Astrocyte (in vitro differentiated cells and primary cell): ENCODE data around the gene AP2M1. TPM values are rescaled to one million over a fixed set of nuclear protein-coding genes. Genes with fewer than 3 reads are reported as not detected.

ENCODE experiments used
- DNase-seq: peaks from one replicate; pipeline ENCODE4 v3.0.0-alpha.2; 2010; ENCODE audit warnings: low read depth
- FAIRE-seq: peaks from 2 replicates; lab custom pipeline; 2011; peaks lifted over from hg19 to GRCh38; lab: Jason Lieb, UNC
- H2AFZ ChIP-seq: 2 replicates; pipeline ENCODE4 v1.6.0; 2012; ENCODE audit warnings: low read depth, low read length, inconsistent platforms
- H3K27ac ChIP-seq: 2 replicates; pipeline ENCODE4 v1.5.1; 2011; ENCODE audit warnings: low read depth, low read length, inconsistent platforms
- H3K27me3 ChIP-seq: 2 replicates; pipeline ENCODE4 v1.6.0; 2011; ENCODE audit warnings: low read length, inconsistent platforms; ENCODE audit not compliant: insufficient read depth
- H3K36me3 ChIP-seq: 2 replicates; pipeline ENCODE4 v1.5.1; 2011; ENCODE audit warnings: low read length, inconsistent platforms; ENCODE audit not compliant: insufficient read depth
- H3K4me1 ChIP-seq: 2 replicates; pipeline ENCODE4 v1.5.1; 2011; ENCODE audit warnings: low read length, inconsistent platforms; ENCODE audit not compliant: insufficient read depth
- H3K4me2 ChIP-seq: 2 replicates; pipeline ENCODE4 v1.6.0; 2012; ENCODE audit warnings: low read length, inconsistent platforms
- H3K4me3 ChIP-seq: 2 replicates; pipeline ENCODE4 v1.5.1; 2011; ENCODE audit warnings: low read depth, mild to moderate bottlenecking, low read length, inconsistent platforms; ENCODE audit not compliant: insufficient read depth
- H3K79me2 ChIP-seq: 2 replicates; pipeline ENCODE4 v1.6.0; 2012; ENCODE audit warnings: mild to moderate bottlenecking, low read length, inconsistent platforms; ENCODE audit not compliant: insufficient read depth
- H3K9ac ChIP-seq: 2 replicates; pipeline ENCODE4 v1.6.0; 2012; ENCODE audit warnings: mild to moderate bottlenecking, low read length, inconsistent platforms
- H3K9me3 ChIP-seq: 2 replicates; pipeline ENCODE4 v1.5.1; 2012; ENCODE audit warnings: low read depth, mild to moderate bottlenecking, low read length, inconsistent platforms; ENCODE audit not compliant: insufficient read depth
- H4K20me1 ChIP-seq: 2 replicates; pipeline ENCODE4 v1.6.0; 2012; ENCODE audit warnings: low read length, inconsistent platforms; ENCODE audit not compliant: insufficient read depth
- H3K27ac Mint-ChIP-seq: one replicate; pipeline ENCODE4 v1.8.0; 2021; ENCODE audit warnings: mild to moderate bottlenecking, mixed read lengths; ENCODE audit not compliant: unreplicated experiment
- H3K27me3 Mint-ChIP-seq: one replicate; pipeline ENCODE4 v1.8.0; 2021; ENCODE audit warnings: low read depth, mixed read lengths; ENCODE audit not compliant: unreplicated experiment
- H3K36me3 Mint-ChIP-seq: one replicate; pipeline ENCODE4 v1.8.0; 2021; ENCODE audit warnings: low read depth, mixed read lengths; ENCODE audit not compliant: unreplicated experiment
- H3K4me1 Mint-ChIP-seq: one replicate; pipeline ENCODE4 v1.8.0; 2021; ENCODE audit warnings: low read depth, mixed read lengths; ENCODE audit not compliant: unreplicated experiment
- H3K4me3 Mint-ChIP-seq: one replicate; pipeline ENCODE4 v1.8.0; 2021; ENCODE audit warnings: mild to moderate bottlenecking, moderate library complexity, mixed read lengths; ENCODE audit not compliant: unreplicated experiment
- H3K9me3 Mint-ChIP-seq: one replicate; pipeline ENCODE4 v1.8.0; 2021; ENCODE audit warnings: mild to moderate bottlenecking, mixed read lengths; ENCODE audit not compliant: unreplicated experiment
- EZH2 ChIP-seq: IDR thresholded peaks from 2 replicates; pipeline ENCODE4 v1.6.1; 2012; ENCODE audit warnings: mild to moderate bottlenecking, low read length, inconsistent platforms; ENCODE audit not compliant: insufficient read depth
- total RNA-seq: library from RNA; stranded (reverse); gene quantifications from 2 replicates; pipeline ENCODE4 v1.2.1, GENCODE V29; 2021
- TF ChIP-seq, protein P1 (sequence below): IDR thresholded peaks from 2 replicates; pipeline ENCODE4 v1.5.1; 2011; ENCODE audit warnings: low read depth, mild to moderate bottlenecking, inconsistent platforms, low read length, moderate library complexity; ENCODE audit not compliant: insufficient read depth

The AP2M1 gene
- total RNA-seq, 1 donor from 2014 or later, result 603 TPM

DNA sequence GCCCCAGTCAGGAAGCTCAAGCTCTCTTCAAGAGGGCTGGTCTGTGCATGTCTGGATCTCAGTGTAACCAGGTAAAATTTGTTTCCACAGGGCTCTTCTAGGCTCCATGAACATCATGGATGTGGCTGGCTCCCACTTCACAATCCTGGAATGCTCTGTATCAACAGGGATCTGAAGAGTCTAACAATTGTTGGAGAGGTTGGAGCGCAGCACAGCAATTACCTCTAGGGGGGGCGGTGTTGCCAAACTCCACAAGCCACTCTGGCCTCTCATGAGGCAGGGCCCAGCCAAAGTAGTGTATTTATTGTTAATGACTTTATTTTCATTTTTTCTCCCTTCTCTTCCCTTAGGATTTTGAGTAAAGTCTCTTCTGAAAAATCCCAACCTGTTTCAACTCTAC, 45.6 kb upstream of the AP2M1 start:
- no peak for TF ChIP-seq EZH2
- TF ChIP-seq, protein P1, sequence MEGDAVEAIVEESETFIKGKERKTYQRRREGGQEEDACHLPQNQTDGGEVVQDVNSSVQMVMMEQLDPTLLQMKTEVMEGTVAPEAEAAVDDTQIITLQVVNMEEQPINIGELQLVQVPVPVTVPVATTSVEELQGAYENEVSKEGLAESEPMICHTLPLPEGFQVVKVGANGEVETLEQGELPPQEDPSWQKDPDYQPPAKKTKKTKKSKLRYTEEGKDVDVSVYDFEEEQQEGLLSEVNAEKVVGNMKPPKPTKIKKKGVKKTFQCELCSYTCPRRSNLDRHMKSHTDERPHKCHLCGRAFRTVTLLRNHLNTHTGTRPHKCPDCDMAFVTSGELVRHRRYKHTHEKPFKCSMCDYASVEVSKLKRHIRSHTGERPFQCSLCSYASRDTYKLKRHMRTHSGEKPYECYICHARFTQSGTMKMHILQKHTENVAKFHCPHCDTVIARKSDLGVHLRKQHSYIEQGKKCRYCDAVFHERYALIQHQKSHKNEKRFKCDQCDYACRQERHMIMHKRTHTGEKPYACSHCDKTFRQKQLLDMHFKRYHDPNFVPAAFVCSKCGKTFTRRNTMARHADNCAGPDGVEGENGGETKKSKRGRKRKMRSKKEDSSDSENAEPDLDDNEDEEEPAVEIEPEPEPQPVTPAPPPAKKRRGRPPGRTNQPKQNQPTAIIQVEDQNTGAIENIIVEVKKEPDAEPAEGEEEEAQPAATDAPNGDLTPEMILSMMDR, result peak; percentile 31
- no peak overlapping the region for H3K9ac ChIP-seq
- FAIRE-seq (no peak), DNase-seq (peak; percentile 25)
- no peaks in the 10 kb centered on the region for H3K79me2 ChIP-seq
- H3K4me1 Mint-ChIP-seq, result peaks cover 4% of the 10 kb centered on the region
- no peak overlapping the region for H2AFZ ChIP-seq
- no peaks in the 10 kb centered on the region for H3K9me3 Mint-ChIP-seq
- no peaks in the 10 kb centered on the region for H3K36me3 ChIP-seq
- H3K27ac ChIP-seq, result no peak overlapping the region
- peaks cover 2% of the 10 kb centered on the region for H3K27me3 Mint-ChIP-seq
- H3K27me3 ChIP-seq, result no peaks in the 10 kb centered on the region
- no peaks in the 10 kb centered on the region for H3K9me3 ChIP-seq
- H3K4me3 ChIP-seq, result no peak overlapping the region
- H3K27ac Mint-ChIP-seq, result no peak overlapping the region
- H3K36me3 Mint-ChIP-seq, result no peaks in the 10 kb centered on the region
- H4K20me1 ChIP-seq, result no peaks in the 10 kb centered on the region
- H3K4me3 Mint-ChIP-seq, result no peak overlapping the region
- peaks cover 5% of the 10 kb centered on the region for H3K4me1 ChIP-seq
- no peak overlapping the region for H3K4me2 ChIP-seq

DNA sequence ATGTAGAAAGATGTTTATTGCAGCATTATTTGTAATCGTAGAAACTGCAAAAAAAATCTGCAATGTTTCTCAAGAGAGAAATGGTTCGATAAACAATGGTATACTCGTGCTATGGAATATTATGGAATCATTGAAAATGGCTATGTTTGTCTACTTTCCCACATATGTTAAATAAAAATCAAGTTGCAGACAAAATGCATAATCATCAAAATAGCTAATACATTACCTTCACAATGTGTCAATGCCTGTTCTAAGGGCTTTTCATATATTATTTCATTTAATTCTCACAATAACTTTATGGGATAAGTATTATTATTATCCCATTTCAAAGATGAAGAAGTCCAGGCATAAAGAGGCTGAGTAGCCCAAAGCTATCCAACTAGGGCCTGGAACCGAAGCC, 41.7 kb upstream of the AP2M1 start:
- Histone ChIP-seq H3K4me1 (peaks cover 13% of the 10 kb centered on the region), H3K4me2 (no peak overlapping the region), H3K36me3 (peaks cover 5% of the 10 kb centered on the region), H3K9ac (no peak overlapping the region), H4K20me1 (peaks cover 15% of the 10 kb centered on the region), H3K27ac (no peak overlapping the region), H3K4me3 (no peak overlapping the region), H2AFZ (no peak overlapping the region), H3K27me3 (no peaks in the 10 kb centered on the region), H3K79me2 (peaks cover 36% of the 10 kb centered on the region), H3K9me3 (no peaks in the 10 kb centered on the region)
- TF ChIP-seq, protein P1, result no peak
- no peak for TF ChIP-seq EZH2
- peaks cover 2% of the 10 kb centered on the region for H3K27me3 Mint-ChIP-seq
- FAIRE-seq (no peak), DNase-seq (no peak)
- H3K27ac Mint-ChIP-seq, result no peak overlapping the region
- no peak overlapping the region for H3K4me3 Mint-ChIP-seq
- no peaks in the 10 kb centered on the region for H3K36me3 Mint-ChIP-seq
- H3K9me3 Mint-ChIP-seq, result no peaks in the 10 kb centered on the region
- H3K4me1 Mint-ChIP-seq, result peaks cover 12% of the 10 kb centered on the region

DNA sequence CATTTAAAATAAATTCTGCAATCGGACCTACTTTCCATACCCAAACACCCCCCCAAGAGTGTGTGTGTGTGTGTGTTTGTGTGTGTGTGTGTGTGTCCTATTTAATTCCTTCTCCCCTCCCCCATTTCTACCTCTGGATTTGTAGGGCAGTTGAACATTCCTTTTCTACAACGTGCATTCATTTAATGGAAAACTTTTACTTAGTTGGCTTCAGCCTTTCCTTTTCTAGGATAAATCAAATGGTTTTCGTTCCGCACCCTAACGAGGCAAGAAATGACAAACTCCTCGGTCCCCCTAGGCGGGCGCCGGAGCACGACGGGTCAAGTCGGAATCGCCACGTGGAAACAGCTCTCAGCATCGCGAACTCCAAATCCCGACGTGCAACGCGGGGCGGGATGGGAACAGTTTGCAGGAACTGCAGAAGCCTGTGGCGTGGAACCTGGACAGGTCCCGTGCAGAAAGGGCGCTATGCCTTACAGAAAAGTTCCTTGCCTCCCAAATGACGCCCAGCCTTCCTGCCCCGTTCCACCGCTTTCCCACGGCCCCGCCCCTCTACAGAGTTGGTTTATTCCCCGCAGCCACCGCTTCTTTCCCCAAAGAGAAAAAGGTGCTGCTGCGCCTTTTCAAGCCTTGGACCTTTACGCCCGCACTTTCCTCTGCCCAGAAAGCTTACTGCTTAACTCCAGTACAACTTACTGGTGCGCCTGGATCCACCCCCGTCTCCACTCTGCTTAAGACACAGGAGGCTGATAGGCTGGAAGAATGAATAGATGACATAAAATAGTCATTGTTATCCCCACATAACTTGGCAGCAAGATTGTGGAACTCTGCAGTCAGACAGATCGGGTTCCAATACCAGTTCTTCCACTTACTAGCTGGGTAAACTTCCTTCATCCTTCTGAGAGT, 40.6 kb upstream of the AP2M1 start:
- H3K27ac Mint-ChIP-seq, result peak overlapping the region; percentile 97
- Histone ChIP-seq H3K4me2 (peak overlapping the region; percentile 96), H3K9ac (peak overlapping the region; percentile 89), H3K27me3 (no peaks in the 10 kb centered on the region), H3K27ac (peak overlapping the region; percentile 14), H3K36me3 (peaks cover 5% of the 10 kb centered on the region), H3K9me3 (no peaks in the 10 kb centered on the region), H2AFZ (peak overlapping the region; percentile 95), H3K4me1 (peaks cover 13% of the 10 kb centered on the region), H3K4me3 (peak overlapping the region; percentile 93), H3K79me2 (peaks cover 45% of the 10 kb centered on the region), H4K20me1 (peaks cover 15% of the 10 kb centered on the region)
- H3K27me3 Mint-ChIP-seq, result no peaks in the 10 kb centered on the region
- no peaks in the 10 kb centered on the region for H3K9me3 Mint-ChIP-seq
- no peaks in the 10 kb centered on the region for H3K36me3 Mint-ChIP-seq
- FAIRE-seq (no peak), DNase-seq (peak; percentile 71)
- H3K4me3 Mint-ChIP-seq, result peak overlapping the region; percentile 97
- TF ChIP-seq, protein P1, result no peak
- no peak for TF ChIP-seq EZH2
- peaks cover 12% of the 10 kb centered on the region for H3K4me1 Mint-ChIP-seq
